GM23338 (cell line): Measurements from ENCODE around the gene CENPK. TPM values are rescaled to one million over a fixed set of nuclear protein-coding genes. Genes with fewer than 3 reads are reported as not detected.
A peak's percentile ranks its signal among the peaks of the same experiment; 100 is the strongest.

Source experiments
- ATAC-seq: fragments of 200-7000 bp; cut with Tn5 transposase; 3 replicates; pipeline ENCODE4 v1.9.1; 2020
- DNase-seq: peaks from one replicate; pipeline ENCODE4 v3.0.0-alpha.2; 2015; ENCODE audit warnings: low spot score
- H2AFZ ChIP-seq: fragments of 200-600 bp; sonication (generic); 2 replicates; pipeline ENCODE4 v1.8.0; 2016; ENCODE audit warnings: antibody characterized with exemption, mild to moderate bottlenecking, moderate library complexity
- H3F3A ChIP-seq: fragments of 200-600 bp; sonication (generic); replicated peaks from 2 replicates; pipeline ENCODE4 v1.8.0; 2017; ENCODE audit warnings: antibody characterized with exemption, mixed run types, low read depth
- H3K27ac ChIP-seq: fragments of 200-600 bp; sonication (generic); 2 replicates; pipeline ENCODE4 v1.6.1; 2016; ENCODE audit warnings: low read depth
- H3K27me3 ChIP-seq: fragments of 200-600 bp; sonication (generic); 2 replicates; pipeline ENCODE4 v1.8.0; 2016; ENCODE audit warnings: mild to moderate bottlenecking, mixed run types, moderate library complexity; ENCODE audit not compliant: insufficient read depth
- H3K36me3 ChIP-seq: fragments of 200-600 bp; sonication (generic); 2 replicates; pipeline ENCODE4 v1.8.0; 2016; ENCODE audit warnings: mild to moderate bottlenecking; ENCODE audit not compliant: insufficient read depth
- H3K4me1 ChIP-seq: fragments of 200-600 bp; sonication (generic); 2 replicates; pipeline ENCODE4 v1.8.0; 2016; ENCODE audit warnings: mild to moderate bottlenecking, moderate library complexity; ENCODE audit not compliant: insufficient read depth
- H3K4me2 ChIP-seq: fragments of 200-600 bp; sonication (generic); 2 replicates; pipeline ENCODE4 v1.7.1; 2017; ENCODE audit warnings: mixed run types
- H3K4me3 ChIP-seq: fragments of 200-600 bp; sonication (generic); 2 replicates; pipeline ENCODE4 v1.6.1; 2016; ENCODE audit warnings: mixed run types
- H3K79me2 ChIP-seq: fragments of 200-600 bp; sonication (generic); replicated peaks from 2 replicates; pipeline ENCODE4 v1.8.0; 2017; ENCODE audit warnings: mild to moderate bottlenecking; ENCODE audit not compliant: insufficient read depth
- H3K9me2 ChIP-seq: fragments of 200-600 bp; sonication (generic); 2 replicates; pipeline ENCODE4 v1.8.0; 2017; ENCODE audit not compliant: insufficient read depth
- H4K20me1 ChIP-seq: fragments of 200-600 bp; sonication (generic); replicated peaks from 2 replicates; pipeline ENCODE4 v1.8.0; 2017; ENCODE audit warnings: mild to moderate bottlenecking; ENCODE audit not compliant: insufficient read depth
- H3K27ac Mint-ChIP-seq: 2 replicates; pipeline ENCODE4 v1.8.0; 2020; ENCODE audit warnings: inconsistent platforms, mild to moderate bottlenecking, moderate library complexity, mixed read lengths
- H3K27me3 Mint-ChIP-seq: 3 replicates; pipeline ENCODE4 v1.8.0; 2022; ENCODE audit warnings: low read depth, mild to moderate bottlenecking, moderate library complexity, mixed read lengths, inconsistent platforms; ENCODE audit not compliant: insufficient read depth, poor library complexity
- H3K36me3 Mint-ChIP-seq: 3 replicates; pipeline ENCODE4 v1.8.0; 2021; ENCODE audit warnings: low read depth, mild to moderate bottlenecking, inconsistent platforms, moderate library complexity, mixed read lengths
- H3K4me1 Mint-ChIP-seq: 3 replicates; pipeline ENCODE4 v1.8.0; 2020; ENCODE audit warnings: mild to moderate bottlenecking, inconsistent platforms, mixed read lengths
- H3K4me3 Mint-ChIP-seq: 3 replicates; pipeline ENCODE4 v1.8.0; 2021; ENCODE audit warnings: moderate library complexity, mild to moderate bottlenecking, inconsistent platforms, mixed read lengths
- H3K9me3 Mint-ChIP-seq: 3 replicates; pipeline ENCODE4 v1.8.0; 2020; ENCODE audit warnings: moderate library complexity, mild to moderate bottlenecking, inconsistent platforms, mixed read lengths
- ETS1 ChIP-seq: IDR thresholded peaks from 2 replicates; pipeline ENCODE4 v1.6.1; 2016; ENCODE audit warnings: antibody characterized with exemption
- EZH2 ChIP-seq: fragments of 200-600 bp; sonication (generic); IDR thresholded peaks from one replicate; pipeline ENCODE4 v1.8.0; 2017; ENCODE audit warnings: antibody characterized with exemption, mild to moderate bottlenecking, low read depth; ENCODE audit not compliant: unreplicated experiment
- NANOG ChIP-seq: IDR thresholded peaks from 2 replicates; pipeline ENCODE4 v1.6.1; 2016; ENCODE audit warnings: antibody characterized with exemption, borderline replicate concordance
- POLR2AphosphoS5 ChIP-seq: IDR thresholded peaks from 2 replicates; pipeline ENCODE4 v1.6.1; 2016; ENCODE audit warnings: antibody characterized with exemption, low read depth
- ZNF331 ChIP-seq: fragments of 250-450 bp; sonication (Bioruptor Pico); IDR thresholded peaks from 2 replicates; pipeline ENCODE4 v1.5.0; 2020; ENCODE audit warnings: low read depth, mild to moderate bottlenecking, moderate library complexity
- ZNF462 ChIP-seq: fragments of 250-450 bp; sonication (Bioruptor Pico); IDR thresholded peaks from 2 replicates; pipeline ENCODE4 v1.5.0; 2020; ENCODE audit warnings: mild to moderate bottlenecking, moderate library complexity
- polyA plus RNA-seq: library from polyadenylated mRNA; unstranded; fragments of >200 nt; fragmentation: Nextera tagmentation; extraction: Ambion mirVana; gene quantifications from 2 replicates; pipeline ENCODE4 v1.2.1, GENCODE V29; 2016
- total RNA-seq: library from RNA; depleted of rRNA; stranded (reverse); fragments of >200 nt; shearing (Covaris generic); gene quantifications from 2 replicates; pipeline ENCODE4 v1.2.3, GENCODE V29; 2014
- TF ChIP-seq, protein P1 (sequence below), 2 experiments: fragments of 200-600 bp in 1 of 2; sonication (generic) in 1 of 2; conservative IDR thresholded peaks; 2 replicates each; pipeline versions ENCODE4 v1.5.1 to v1.6.1; 2016 to 2017; ENCODE audit warnings: antibody characterized with exemption in 2 of 2, low read depth in 2 of 2, mild to moderate bottlenecking in 2 of 2, moderate library complexity in 1 of 2

Gene CENPK
- total and polyA plus RNA-seq, 2 experiments from 2014 or later: 50.2 to 137 TPM

DNA sequence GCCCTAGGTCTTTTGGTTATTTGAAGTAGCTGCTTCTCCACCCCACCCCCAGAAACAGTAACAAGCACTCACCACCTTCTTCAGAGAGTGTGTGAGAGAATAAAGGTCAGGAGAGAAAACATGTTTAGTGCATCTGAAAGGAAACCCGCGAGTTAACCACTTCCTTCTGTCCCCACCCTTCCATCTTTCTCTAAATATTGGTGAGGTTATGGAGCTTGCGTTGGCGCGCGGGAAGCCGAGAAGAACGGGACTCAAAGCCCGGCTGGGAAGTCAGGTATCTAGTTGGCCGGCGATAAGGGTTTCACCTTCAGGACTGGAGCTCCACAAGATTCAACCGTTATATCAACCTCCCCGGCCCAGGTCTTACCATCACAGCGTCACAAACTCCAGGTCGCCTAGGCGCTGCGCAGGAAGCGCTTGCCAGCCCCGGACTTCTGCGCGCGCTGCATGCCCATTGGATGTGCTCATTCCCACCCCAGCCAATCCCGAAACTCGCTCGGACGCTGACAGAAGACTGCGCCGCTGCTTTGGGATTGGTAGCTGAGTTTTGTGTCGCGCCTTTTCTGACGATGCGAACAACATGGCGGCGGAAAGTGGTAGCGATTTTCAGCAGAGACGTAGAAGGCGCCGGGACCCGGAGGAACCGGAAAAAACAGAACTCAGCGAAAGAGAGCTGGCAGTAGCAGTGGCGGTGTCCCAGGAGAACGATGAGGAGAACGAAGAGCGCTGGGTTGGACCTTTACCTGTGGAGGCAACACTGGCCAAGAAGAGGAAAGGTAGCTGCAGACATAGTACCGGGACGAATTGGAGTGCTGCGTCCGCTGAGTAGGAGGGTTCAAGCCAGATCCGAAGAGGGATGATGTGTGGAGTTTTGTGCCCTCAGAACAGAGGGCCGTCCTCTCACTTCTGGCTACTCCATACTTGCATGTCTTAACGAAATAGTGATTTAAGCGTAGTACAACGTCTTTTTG, at the start of gene CENPK, which contains the start of gene PPWD1 (continued):
- TF ChIP-seq ETS1: peak; percentile 9; the same call in 1 of the 2 replicates

DNA sequence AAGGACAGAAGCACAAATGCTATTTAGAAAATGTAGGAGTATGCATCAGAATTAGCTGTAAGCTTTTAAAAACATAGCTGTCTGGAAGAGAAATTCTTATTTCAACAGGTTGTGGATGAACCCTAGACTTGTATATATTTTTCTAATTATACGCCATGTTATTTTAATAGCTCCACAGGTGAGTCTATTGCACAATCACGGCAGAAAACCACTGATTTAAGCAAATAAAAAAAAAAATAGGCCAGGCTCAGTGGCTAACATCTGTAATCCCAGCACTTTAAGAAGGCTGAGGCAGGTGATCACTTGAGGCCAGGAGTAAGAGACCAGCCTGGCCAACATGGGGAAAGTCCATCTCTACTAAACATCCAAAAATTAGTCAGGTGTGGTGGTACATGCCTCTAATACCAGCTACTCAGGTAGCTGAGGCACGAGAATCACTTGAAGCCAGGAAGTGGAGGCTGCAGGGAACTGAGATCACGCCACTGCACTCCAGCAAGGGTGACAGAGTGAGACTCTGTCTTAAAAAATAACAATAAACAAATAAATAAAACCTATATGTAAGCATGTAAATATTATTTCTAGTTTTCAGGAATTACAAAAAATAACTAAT, 49.4 kb upstream of the CENPK start:
- no peak overlapping the region for H3K4me2 ChIP-seq
- H3K9me3 Mint-ChIP-seq: no peaks in the 10 kb centered on the region
- H3K27me3 ChIP-seq: no peaks in the 10 kb centered on the region
- H2AFZ ChIP-seq: no peak overlapping the region
- no peaks in the 10 kb centered on the region for H3K9me2 ChIP-seq
- H4K20me1 ChIP-seq: peaks cover 11% of the 10 kb centered on the region; the same call in 1 of the 2 replicates
- H3F3A ChIP-seq: no peaks in the 10 kb centered on the region
- peaks cover 15% of the 10 kb centered on the region for H3K36me3 ChIP-seq
- peaks cover 15% of the 10 kb centered on the region for H3K36me3 Mint-ChIP-seq
- no peak overlapping the region for H3K4me3 Mint-ChIP-seq
- no peaks in the 10 kb centered on the region for H3K4me1 ChIP-seq
- ATAC-seq: no peak
- H3K79me2 ChIP-seq: no peaks in the 10 kb centered on the region
- no peaks in the 10 kb centered on the region for H3K4me1 Mint-ChIP-seq
- TF ChIP-seq POLR2AphosphoS5: no peak
- DNase-seq: no peak
- no peak overlapping the region for H3K27ac ChIP-seq
- H3K4me3 ChIP-seq: no peak overlapping the region
- no peak overlapping the region for H3K27ac Mint-ChIP-seq
- no peaks in the 10 kb centered on the region for H3K27me3 Mint-ChIP-seq

GRCh38 chr5:65611524-65611923, 48.6 kb upstream of the CENPK start:
- Mint-ChIP-seq H3K9me3 (no peaks in the 10 kb centered on the region), H3K4me1 (no peaks in the 10 kb centered on the region), H3K27me3 (no peaks in the 10 kb centered on the region), H3K27ac (no peak overlapping the region), H3K36me3 (peaks cover 20% of the 10 kb centered on the region), H3K4me3 (no peak overlapping the region)
- Histone ChIP-seq H3K4me2 (no peak overlapping the region), H3K79me2 (no peaks in the 10 kb centered on the region), H3K4me3 (no peak overlapping the region), H3K4me1 (no peaks in the 10 kb centered on the region), H3K27me3 (no peaks in the 10 kb centered on the region), H3K36me3 (peaks cover 21% of the 10 kb centered on the region), H4K20me1 (peaks cover 11% of the 10 kb centered on the region; the same call in 1 of the 2 replicates), H3K27ac (no peak overlapping the region), H3K9me2 (no peaks in the 10 kb centered on the region), H2AFZ (no peak overlapping the region), H3F3A (no peaks in the 10 kb centered on the region)
- DNase-seq (no peak), ATAC-seq (no peak)
- TF ChIP-seq EZH2: no peak
- no peak for TF ChIP-seq ZNF462 (CRISPR knock-in tag)
- TF ChIP-seq ZNF331 (CRISPR knock-in tag): no peak
- no peak for TF ChIP-seq ETS1
- TF ChIP-seq, protein P1, sequence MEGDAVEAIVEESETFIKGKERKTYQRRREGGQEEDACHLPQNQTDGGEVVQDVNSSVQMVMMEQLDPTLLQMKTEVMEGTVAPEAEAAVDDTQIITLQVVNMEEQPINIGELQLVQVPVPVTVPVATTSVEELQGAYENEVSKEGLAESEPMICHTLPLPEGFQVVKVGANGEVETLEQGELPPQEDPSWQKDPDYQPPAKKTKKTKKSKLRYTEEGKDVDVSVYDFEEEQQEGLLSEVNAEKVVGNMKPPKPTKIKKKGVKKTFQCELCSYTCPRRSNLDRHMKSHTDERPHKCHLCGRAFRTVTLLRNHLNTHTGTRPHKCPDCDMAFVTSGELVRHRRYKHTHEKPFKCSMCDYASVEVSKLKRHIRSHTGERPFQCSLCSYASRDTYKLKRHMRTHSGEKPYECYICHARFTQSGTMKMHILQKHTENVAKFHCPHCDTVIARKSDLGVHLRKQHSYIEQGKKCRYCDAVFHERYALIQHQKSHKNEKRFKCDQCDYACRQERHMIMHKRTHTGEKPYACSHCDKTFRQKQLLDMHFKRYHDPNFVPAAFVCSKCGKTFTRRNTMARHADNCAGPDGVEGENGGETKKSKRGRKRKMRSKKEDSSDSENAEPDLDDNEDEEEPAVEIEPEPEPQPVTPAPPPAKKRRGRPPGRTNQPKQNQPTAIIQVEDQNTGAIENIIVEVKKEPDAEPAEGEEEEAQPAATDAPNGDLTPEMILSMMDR (conservative IDR thresholded peaks at IDR 0.05; ENCODE audit: low read depth in 2 of 2): no peak
- TF ChIP-seq NANOG: no peak
